HUES6 (cell line): ENCODE results near the gene SPRR2B.
"Not testable (repeated sequence)": the region's sequence is repeated elsewhere in the genome, so short reads cannot be mapped to it uniquely, and the experiment has no call there.

Experiments
- H3K27ac ChIP-seq: 2 replicates; pipeline ENCODE4 v1.7.0; 2013; ENCODE audit warnings: low read depth, mild to moderate bottlenecking, low read length, inconsistent platforms
- H3K27me3 ChIP-seq: 2 replicates; pipeline ENCODE4 v1.6.1; 2013; ENCODE audit warnings: low read length; ENCODE audit not compliant: control insufficient read depth, insufficient read depth
- H3K36me3 ChIP-seq: 2 replicates; pipeline ENCODE4 v1.6.1; 2013; ENCODE audit warnings: low read length; ENCODE audit not compliant: control insufficient read depth, insufficient read depth
- H3K4me1 ChIP-seq: 2 replicates; pipeline ENCODE4 v1.6.1; 2013; ENCODE audit warnings: low read length; ENCODE audit not compliant: control insufficient read depth, insufficient read depth
- H3K4me3 ChIP-seq: 2 replicates; pipeline ENCODE4 v1.5.1; 2013; ENCODE audit warnings: low read depth, low read length
- H3K9ac ChIP-seq: one replicate; pipeline ENCODE4 v1.6.1; 2013; ENCODE audit warnings: mild to moderate bottlenecking, low read length
- H3K9me3 ChIP-seq: 2 replicates; pipeline ENCODE4 v1.6.1; 2013; ENCODE audit warnings: low read depth, low read length; ENCODE audit not compliant: control insufficient read depth, insufficient read depth

SPRR2B gene

DNA sequence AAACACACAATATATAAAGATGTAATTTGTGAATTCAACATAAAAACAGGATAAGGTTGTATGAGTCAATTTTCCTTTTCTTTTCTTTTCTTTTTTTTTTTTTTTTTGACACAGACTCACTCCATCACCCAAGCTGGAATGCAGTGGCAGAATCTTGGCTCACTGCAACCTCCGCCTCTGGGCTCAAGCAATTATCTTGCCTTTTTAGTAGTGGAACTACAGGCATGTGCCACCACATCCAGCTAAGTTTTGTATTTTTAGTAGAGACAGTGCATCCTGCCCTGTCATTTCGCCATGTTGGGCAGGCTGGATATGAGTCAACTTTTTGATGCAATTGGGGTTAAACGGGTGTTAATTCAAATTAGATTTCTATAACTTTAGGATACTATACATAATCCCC, 10.3 kb upstream of the SPRR2B start:
- peaks cover 7% of the 10 kb centered on the region; the same call in 1 of the 2 replicates for H3K9me3 ChIP-seq
- H3K27ac ChIP-seq: no peak overlapping the region
- no peak overlapping the region for H3K9ac ChIP-seq
- no peaks in the 10 kb centered on the region for H3K4me1 ChIP-seq
- H3K4me3 ChIP-seq: no peak overlapping the region
- H3K36me3 ChIP-seq: no peaks in the 10 kb centered on the region
- no peaks in the 10 kb centered on the region for H3K27me3 ChIP-seq

DNA sequence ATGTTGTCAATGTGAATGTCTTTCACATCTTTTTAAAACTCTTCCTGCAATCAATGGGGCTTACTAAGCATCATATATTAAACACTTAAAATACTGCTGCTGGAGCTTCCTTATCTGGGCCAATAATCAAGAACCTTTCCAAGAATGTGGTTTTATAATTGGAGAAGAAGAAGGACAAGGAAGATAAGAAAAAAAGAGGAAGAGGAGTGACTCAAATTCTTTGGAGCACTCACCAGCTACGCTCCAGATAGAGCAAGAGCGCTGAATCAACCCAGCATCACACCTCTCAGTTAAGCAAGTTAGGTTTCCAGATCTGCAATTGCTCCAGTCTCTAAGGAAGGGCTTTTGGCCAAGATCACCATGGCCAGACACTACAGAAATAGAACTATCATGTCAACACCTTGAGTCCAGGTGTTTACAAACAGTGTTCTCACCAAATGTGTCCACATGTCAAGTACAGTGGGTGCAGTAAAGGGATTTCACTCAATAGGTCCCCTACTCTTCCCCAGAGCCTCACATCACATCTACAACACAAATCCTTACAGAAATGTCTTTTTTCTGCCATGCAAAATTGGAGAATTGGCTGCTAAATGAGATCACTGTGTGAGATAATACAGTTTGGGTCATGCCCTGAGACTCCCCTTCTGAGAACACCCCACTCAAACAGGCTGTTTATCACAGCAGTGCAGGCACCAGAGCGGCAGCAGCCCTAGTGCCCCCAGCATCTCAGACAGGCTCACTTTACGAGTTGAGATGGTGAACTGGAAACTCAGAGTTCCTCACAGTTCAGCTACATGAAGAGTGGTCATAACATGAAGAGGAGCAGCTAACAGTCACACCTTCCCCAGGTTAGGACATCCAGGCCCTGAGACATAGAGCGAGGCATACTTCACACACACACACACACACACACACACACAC, 1.7 kb upstream of the SPRR2B start:
- no peaks in the 10 kb centered on the region for H3K9me3 ChIP-seq
- H3K36me3 ChIP-seq: no peaks in the 10 kb centered on the region
- H3K4me3 ChIP-seq: no peak overlapping the region
- no peaks in the 10 kb centered on the region for H3K4me1 ChIP-seq
- no peak overlapping the region for H3K27ac ChIP-seq
- no peak overlapping the region for H3K9ac ChIP-seq
- no peaks in the 10 kb centered on the region for H3K27me3 ChIP-seq

DNA sequence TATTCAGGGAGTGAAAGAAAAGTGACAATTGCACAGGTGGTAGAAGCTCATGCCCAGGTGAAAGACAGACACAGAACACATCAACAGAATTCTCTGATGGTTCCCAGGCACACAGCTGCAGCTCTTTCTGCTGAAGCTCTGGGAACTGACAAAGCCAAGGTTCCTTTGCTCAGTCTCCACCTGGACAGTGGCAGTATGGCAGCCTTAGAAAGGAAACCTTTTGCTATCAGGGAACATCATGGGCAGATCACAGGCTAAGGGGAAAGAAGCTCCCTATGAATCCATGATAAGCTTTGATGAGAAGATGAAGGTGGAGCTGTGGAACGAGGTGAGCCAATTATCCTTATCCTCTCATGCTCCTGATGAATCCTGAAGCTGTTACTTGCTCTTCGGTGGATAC, 1.2 kb downstream of the SPRR2B start:
- no peak overlapping the region for H3K4me3 ChIP-seq
- H3K4me1 ChIP-seq: no peaks in the 10 kb centered on the region
- H3K27ac ChIP-seq: no peak overlapping the region
- no peak overlapping the region for H3K9ac ChIP-seq
- no peaks in the 10 kb centered on the region for H3K9me3 ChIP-seq
- H3K27me3 ChIP-seq: no peaks in the 10 kb centered on the region
- H3K36me3 ChIP-seq: no peaks in the 10 kb centered on the region

DNA sequence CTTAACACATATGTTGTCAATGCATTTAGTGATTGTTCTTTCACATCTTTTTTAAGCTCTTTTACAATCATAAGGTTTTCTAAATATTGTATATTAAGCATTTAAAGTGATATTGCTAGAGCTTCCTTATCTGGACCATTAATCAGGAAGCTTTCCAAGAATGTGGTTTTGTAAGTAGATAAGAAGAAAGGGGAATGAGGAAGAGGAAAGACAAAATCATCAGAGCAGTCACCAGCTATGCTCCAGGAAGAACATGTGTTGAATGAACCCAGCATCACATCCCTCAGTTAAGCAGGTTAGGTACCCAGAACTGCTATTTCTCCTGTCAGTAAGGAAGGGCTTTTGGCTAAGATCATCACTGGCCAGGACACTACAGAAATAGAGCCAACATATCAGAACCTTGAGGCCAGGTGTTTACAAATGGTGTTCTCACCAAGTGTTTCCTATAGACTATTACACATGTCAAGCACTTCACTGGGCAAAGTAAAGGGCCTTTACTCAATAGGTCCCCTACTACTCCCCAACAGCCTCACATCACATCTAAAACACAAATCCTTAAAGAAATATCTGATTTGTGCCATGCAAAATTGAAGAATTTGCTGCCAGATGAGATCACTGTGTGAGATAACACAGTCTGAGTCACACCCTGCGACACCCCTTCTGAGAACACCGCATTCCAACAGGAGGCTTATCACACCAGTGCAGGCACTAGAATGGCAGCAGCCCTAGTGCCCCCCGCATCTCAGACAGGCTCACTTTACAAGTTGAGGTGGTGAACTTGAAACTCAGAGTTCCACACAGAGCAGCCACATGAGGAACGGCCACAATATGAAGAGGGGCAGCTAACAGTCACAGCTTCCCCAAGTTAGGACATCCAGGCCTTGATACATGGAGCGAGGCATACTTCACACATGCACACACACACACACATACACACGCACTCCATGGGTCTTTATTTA, 12.3 kb downstream of the SPRR2B start:
- Histone ChIP-seq H3K27ac (no peak overlapping the region), H3K27me3 (no peaks in the 10 kb centered on the region), H3K4me1 (no peaks in the 10 kb centered on the region; the same call in 1 of the 2 replicates), H3K9me3 (no peaks in the 10 kb centered on the region), H3K36me3 (no peaks in the 10 kb centered on the region), H3K4me3 (no peak overlapping the region), H3K9ac (no peak overlapping the region)

DNA sequence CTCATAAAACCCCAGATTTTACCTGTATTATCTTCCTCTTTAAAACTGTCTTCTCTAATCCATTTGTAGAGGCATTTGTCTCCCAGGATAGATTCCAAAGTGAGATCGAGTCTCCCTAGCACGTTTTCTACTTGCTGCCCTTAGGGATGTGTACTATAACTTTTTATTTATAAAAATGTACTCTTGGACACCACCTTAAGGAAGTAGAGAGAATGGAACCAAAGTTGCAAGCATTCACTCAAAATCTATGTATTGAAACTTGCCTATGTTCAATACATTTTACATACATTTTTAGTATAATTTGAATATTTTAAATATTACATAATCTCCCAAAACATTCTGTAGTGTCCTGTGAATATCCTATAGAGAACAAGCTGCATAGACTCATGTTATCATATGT, 13.3 kb downstream of the SPRR2B start:
- no peak overlapping the region for H3K4me3 ChIP-seq
- H3K9ac ChIP-seq: no peak overlapping the region
- no peak overlapping the region for H3K27ac ChIP-seq
- H3K36me3 ChIP-seq: no peaks in the 10 kb centered on the region
- no peaks in the 10 kb centered on the region; the same call in 1 of the 2 replicates for H3K4me1 ChIP-seq
- 0 out of 2 replicates have a peak, but pooled peaks cover under 1% of the 10 kb centered on the region for H3K9me3 ChIP-seq
- H3K27me3 ChIP-seq: no peaks in the 10 kb centered on the region

DNA sequence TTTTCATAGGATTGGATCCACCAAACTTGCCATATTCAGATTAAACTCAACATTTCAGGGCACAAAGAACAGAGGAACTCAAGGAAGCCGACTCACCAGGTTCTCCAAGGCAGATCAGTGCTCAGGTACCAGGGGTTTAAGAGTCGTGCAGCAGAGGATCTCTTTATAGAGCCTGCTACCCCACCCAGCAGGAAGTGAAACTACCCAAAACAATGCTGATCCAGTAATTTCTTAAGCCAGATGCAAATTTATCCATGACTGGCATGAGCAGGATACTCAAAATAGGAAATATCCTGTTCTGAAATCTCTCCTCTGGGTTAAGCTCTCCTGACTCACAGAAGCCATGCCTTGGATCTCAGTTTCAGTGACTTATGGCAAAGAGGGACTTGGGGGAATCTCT, 14.0 kb downstream of the SPRR2B start, which contains the start of gene SPRR2A:
Gene SPRR2A, minus strand, starts transcription at position 138 of the 400 bp plus-strand sequence. CDS start 777 bp downstream, outside the sequence.
- no peaks in the 10 kb centered on the region for H3K27me3 ChIP-seq

DNA sequence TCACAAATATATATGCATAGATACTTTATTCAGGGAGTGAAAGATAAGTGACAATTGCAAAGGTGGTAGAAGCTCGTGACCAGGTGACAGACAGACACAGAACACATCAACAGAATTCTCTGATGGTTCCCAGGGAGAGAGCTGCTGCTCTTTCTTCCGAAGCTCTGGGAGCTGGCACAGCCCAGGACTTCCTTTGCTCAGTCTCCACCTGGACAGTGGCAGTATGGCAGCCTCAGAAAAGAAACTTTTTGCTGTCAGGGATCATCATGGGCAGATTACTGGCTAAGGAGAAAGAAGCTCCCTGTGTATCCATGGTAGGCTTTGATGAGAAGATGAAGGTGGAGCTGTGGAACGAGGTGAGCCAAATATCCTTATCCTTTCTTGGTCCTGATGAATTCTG, 15.3 kb downstream of the SPRR2B start:
- H3K9me3 ChIP-seq, H3K4me1 ChIP-seq, H3K27ac ChIP-seq, H3K9ac ChIP-seq, H3K4me3 ChIP-seq, H3K36me3 ChIP-seq, H3K27me3 ChIP-seq: not testable (repeated sequence)

More for the DNA sequence above, 14.0 kb downstream of the SPRR2B start, which contains the start of gene SPRR2A:
- H3K36me3 ChIP-seq: no peaks in the 10 kb centered on the region
- no peak within 1 kb of the TSS for H3K9ac ChIP-seq
- no peaks in the 10 kb centered on the region; the same call in 1 of the 2 replicates for H3K4me1 ChIP-seq
- no peak within 1 kb of the TSS for H3K27ac ChIP-seq
- H3K4me3 ChIP-seq: no peak within 1 kb of the TSS
- 0 out of 2 replicates have a peak, but pooled peaks cover 2% of the 10 kb centered on the region for H3K9me3 ChIP-seq

DNA sequence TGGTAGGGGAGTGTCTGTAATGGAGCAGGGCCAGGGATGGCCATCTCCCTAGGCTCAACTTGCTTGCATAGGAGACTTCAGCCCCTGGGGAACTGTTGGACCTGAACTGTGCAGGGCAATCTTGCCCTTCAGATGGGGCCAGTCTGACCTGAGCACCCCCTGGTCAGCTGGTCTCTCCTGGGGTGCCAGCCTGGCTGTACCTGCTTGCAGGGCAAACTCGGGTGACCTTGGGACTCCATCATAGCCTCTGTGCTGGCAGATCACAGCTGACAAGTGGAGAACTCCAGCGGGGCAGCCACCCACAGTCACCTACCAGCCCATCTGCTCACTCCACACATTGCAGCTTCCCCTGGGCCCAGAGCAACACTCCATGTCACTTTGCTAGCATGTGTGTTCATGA, 22.2 kb downstream of the SPRR2B start:
- Histone ChIP-seq H3K9ac (no peak overlapping the region), H3K36me3 (no peaks in the 10 kb centered on the region), H3K4me3 (no peak overlapping the region), H3K9me3 (0 out of 2 replicates have a peak, but pooled peaks cover 2% of the 10 kb centered on the region), H3K4me1 (no peaks in the 10 kb centered on the region), H3K27me3 (no peaks in the 10 kb centered on the region), H3K27ac (no peak overlapping the region)

DNA sequence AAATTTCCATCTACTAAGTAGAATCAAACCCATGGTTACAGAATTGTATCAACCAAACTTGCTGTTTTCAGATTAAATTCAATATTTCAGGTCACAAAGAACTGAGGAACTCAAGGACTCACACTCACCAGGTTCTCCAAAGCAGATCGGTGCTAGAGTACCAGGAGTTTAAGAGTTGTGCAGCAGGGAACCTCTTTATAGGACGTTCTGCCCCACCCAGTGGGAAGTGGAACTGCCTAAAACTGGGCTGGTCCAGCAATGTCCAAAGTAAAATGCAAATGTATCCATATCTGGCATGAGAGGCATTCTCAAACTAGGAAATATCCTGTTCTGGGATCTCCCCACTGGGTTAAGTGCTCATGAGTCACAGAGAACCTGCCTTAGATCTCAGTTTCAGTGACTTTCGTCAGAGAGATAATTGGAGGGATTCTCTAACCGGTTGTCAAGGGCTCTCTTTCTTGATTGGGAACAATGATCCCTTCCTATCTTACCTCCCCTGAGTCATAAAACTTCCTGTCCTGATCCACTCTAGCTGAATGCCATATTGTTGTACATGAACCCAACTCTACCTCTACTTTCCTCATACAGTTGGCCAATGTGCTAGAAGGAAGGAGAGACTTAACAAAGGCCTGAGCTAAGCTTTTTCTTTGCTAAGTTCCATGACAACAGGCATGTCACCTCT, 30.3 kb downstream of the SPRR2B start, which contains the start of gene SPRR2D:
Gene SPRR2D, minus strand, starts transcription at position 171 of the 682 bp plus-strand sequence. CDS start 774 bp downstream, outside the sequence.
- no peaks in the 10 kb centered on the region for H3K27me3 ChIP-seq
- H3K36me3 ChIP-seq: no peaks in the 10 kb centered on the region
- H3K27ac ChIP-seq: no peak within 1 kb of the TSS
- no peaks in the 10 kb centered on the region for H3K9me3 ChIP-seq
- H3K9ac ChIP-seq: no peak within 1 kb of the TSS
- no peaks in the 10 kb centered on the region for H3K4me1 ChIP-seq
- no peak within 1 kb of the TSS for H3K4me3 ChIP-seq

DNA sequence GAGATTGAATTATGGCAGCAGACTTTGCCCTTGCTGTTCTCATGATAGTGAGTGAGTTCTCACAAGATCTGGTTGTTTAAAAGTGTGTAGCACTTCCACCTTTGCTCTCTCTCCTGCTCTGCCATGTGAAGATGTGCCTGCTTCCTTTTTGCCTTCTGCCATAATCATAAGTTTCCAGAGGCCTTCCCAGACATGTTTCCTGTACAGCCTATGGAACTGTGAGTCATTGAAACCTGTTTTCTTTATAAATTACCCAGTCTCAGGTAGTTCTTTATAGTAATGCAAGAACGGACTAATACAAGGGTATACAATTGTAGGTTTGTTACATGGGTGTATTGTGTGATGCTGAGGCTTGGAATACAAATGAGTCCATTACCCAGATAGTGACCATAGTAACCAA, 36.2 kb downstream of the SPRR2B start:
- Histone ChIP-seq H3K9me3 (no peaks in the 10 kb centered on the region), H3K4me3 (no peak overlapping the region), H3K9ac (no peak overlapping the region), H3K4me1 (no peaks in the 10 kb centered on the region), H3K27me3 (no peaks in the 10 kb centered on the region), H3K27ac (no peak overlapping the region), H3K36me3 (no peaks in the 10 kb centered on the region)
